ENCODE data around the gene TMBIM6.

GRCh38 chr12:49783917-49784676 lies 42.7 kb downstream of the TMBIM6 start:
- no peak for TF ChIP-seq CTCF (conservative IDR thresholded peaks at IDR 0.05 in 1 of 2, IDR thresholded peaks at IDR 0.05 in 1 of 2; ENCODE audit: extremely low read depth in 1 of 2, insufficient read depth in 1 of 2, low read depth in 1 of 2, low read length in 2 of 2)
- TF ChIP-seq EZH2 (IDR thresholded peaks at IDR 0.05; ENCODE audit: borderline replicate concordance, low read length): no peak

All from mammary epithelial cell (primary cell).